GM04503 (cell line): Measurements from ENCODE around the gene TMEM59L.

Source experiments
- DNase-seq: peaks from one replicate; pipeline ENCODE4 v3.0.0-alpha.2; 2012; ENCODE audit warnings: low read depth

TMEM59L gene

GRCh38 chr19:18637673-18638630, 25.3 kb downstream of the TMEM59L start:
- DNase-seq, result no peak

GRCh38 chr19:18639706-18640243, 27.1 kb downstream of the TMEM59L start:
- DNase-seq, result no peak

GRCh38 chr19:18644196-18645034, 31.7 kb downstream of the TMEM59L start:
- no peak for DNase-seq

- DNase-seq, result no peak
These were observed 32.4 kb downstream of the TMEM59L start for GRCh38 chr19:18645035-18645511.

- no peak for DNase-seq
These were observed 34.1 kb downstream of the TMEM59L start for GRCh38 chr19:18646535-18647370.

- DNase-seq, result no peak
These were observed 34.7 kb downstream of the TMEM59L start for GRCh38 chr19:18647371-18647767.

GRCh38 chr19:18647807-18648206, 35.1 kb downstream of the TMEM59L start:
- DNase-seq, result no peak

GRCh38 chr19:18648973-18649315, 36.3 kb downstream of the TMEM59L start:
- no peak for DNase-seq

GRCh38 chr19:18649371-18650020, 36.8 kb downstream of the TMEM59L start:
- no peak for DNase-seq

GRCh38 chr19:18650021-18650390, 37.3 kb downstream of the TMEM59L start:
- DNase-seq, result no peak

- DNase-seq, result peak; percentile 49
These were observed 37.9 kb downstream of the TMEM59L start for GRCh38 chr19:18650468-18651041.

GRCh38 chr19:18651300-18651699, 38.6 kb downstream of the TMEM59L start:
- DNase-seq, result no peak

- DNase-seq, result no peak
These were observed 39.1 kb downstream of the TMEM59L start for GRCh38 chr19:18651733-18652132.

GRCh38 chr19:18653853-18654252, 41.2 kb downstream of the TMEM59L start:
- DNase-seq, result no peak

- DNase-seq, result no peak
These were observed 41.8 kb downstream of the TMEM59L start for GRCh38 chr19:18654469-18654868.

GRCh38 chr19:18655173-18655844, 42.6 kb downstream of the TMEM59L start:
- no peak for DNase-seq

- no peak for DNase-seq
These were observed 43.8 kb downstream of the TMEM59L start for GRCh38 chr19:18656337-18657086.

GRCh38 chr19:18657590-18658365, 45.1 kb downstream of the TMEM59L start:
- no peak for DNase-seq
